ENCODE results near the gene VPS39. TPM values are rescaled to one million over a fixed set of nuclear protein-coding genes. Genes with fewer than 3 reads are reported as not detected.

Gene VPS39
- total RNA-seq, 4 donors from 2014 or later = 59.1 to 101 (median 73.1) TPM

DNA sequence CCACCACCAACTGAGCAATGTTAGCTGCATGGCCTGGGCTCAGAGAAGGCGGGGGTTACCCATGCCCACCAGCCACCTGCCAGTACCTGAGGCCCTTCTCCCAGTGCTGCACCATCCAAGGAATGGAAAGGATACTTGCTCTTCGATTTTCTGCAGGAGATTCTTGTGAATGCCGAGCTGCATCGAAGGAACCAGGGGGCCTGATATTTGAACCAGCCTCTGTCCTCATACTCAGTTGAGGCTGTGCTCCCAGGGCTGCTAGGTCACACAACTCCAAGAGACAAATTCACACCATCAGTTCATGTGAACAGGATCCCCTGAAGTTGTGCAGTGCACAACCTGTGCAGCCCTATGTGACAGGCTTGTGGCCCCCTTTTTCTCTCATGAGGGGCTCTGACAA lies 69.7 kb downstream of the VPS39 start:
- no peaks in the 10 kb centered on the region for H3K9me3 ChIP-seq
- intact Hi-C loops (cut with DNase I; ENCODE audit: low total_unique reads) = no loop called here
- H3K4me1 ChIP-seq = no peaks in the 10 kb centered on the region
- no peak for DNase-seq
- H3K36me3 ChIP-seq = no peaks in the 10 kb centered on the region
- TF ChIP-seq, protein P1, sequence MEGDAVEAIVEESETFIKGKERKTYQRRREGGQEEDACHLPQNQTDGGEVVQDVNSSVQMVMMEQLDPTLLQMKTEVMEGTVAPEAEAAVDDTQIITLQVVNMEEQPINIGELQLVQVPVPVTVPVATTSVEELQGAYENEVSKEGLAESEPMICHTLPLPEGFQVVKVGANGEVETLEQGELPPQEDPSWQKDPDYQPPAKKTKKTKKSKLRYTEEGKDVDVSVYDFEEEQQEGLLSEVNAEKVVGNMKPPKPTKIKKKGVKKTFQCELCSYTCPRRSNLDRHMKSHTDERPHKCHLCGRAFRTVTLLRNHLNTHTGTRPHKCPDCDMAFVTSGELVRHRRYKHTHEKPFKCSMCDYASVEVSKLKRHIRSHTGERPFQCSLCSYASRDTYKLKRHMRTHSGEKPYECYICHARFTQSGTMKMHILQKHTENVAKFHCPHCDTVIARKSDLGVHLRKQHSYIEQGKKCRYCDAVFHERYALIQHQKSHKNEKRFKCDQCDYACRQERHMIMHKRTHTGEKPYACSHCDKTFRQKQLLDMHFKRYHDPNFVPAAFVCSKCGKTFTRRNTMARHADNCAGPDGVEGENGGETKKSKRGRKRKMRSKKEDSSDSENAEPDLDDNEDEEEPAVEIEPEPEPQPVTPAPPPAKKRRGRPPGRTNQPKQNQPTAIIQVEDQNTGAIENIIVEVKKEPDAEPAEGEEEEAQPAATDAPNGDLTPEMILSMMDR (IDR thresholded peaks at IDR 0.05) = no peak
- no peak for TF ChIP-seq POLR2A (IDR thresholded peaks at IDR 0.05)
- H3K27me3 ChIP-seq = no peaks in the 10 kb centered on the region
- no peak overlapping the region for H3K27ac ChIP-seq
- H3K4me3 ChIP-seq = no peak overlapping the region

DNA sequence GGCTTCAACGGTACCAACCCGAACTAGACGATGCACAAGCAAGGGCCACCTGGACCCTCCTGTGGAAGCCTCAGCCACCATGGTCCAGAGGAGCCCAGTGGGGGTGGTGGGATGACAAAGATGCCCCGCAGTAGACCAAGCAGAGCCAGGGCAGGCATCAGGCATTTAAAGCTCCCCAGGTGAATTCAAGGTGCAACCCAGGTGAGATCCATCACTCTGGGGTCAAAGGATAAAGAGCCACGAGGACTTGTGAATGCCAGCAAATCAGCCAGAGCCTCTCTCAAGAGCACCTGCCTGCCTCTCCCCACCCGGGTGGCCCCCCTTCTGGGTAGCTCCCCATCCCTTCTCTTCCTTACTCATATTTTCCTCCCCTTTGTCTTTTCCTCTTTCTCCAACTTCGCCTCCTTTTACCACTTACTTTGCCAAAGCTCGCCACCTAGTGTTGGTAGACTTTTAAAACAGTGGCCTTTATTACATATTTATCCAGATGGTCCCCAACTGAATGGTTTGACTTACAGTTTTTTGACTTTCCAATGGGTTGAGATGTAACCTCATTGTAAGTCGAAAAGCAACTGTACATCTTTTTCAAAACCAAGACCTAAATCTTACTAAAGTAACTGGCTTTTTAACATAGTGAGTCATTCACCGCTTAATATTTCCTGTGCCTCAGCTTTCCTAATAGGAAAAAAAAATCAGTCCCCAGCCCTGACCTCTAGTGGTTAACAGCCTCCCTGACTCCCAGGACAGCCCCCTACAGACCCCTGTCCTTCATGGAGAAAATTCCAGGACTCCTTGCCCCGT lies 70.4 kb downstream of the VPS39 start:
- no peak overlapping the region for H3K27ac ChIP-seq
- TF ChIP-seq, protein P1 (IDR thresholded peaks at IDR 0.05) = peak; percentile 15 to 46 (median 34)
- TF ChIP-seq POLR2A (IDR thresholded peaks at IDR 0.05) = no peak
- intact Hi-C loops (cut with DNase I; ENCODE audit: low total_unique reads) = no loop called here
- H3K36me3 ChIP-seq = no peaks in the 10 kb centered on the region
- H3K4me3 ChIP-seq = no peak overlapping the region
- H3K27me3 ChIP-seq = no peaks in the 10 kb centered on the region
- H3K4me1 ChIP-seq = no peaks in the 10 kb centered on the region
- DNase-seq = no peak
- no peaks in the 10 kb centered on the region for H3K9me3 ChIP-seq

DNA sequence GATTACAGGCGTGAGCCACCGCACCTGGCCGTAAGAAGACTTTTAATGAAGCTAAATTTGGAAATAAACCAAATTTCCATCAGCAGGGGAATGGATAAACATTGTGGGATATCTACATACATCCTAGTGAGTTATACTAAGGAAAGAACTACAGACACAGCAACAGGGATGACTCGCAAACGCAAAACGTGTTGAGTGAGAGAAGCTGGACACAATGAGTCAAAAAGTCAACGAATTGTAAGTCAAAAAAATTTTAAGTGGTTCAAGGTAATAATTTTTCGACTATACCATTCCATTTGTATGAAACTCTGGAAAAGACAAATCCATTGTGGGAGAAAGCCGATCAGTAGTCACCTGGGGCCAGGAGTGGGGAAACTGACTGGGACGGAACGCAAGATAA lies 71.6 kb downstream of the VPS39 start:
- DNase-seq = no peak
- no peaks in the 10 kb centered on the region for H3K9me3 ChIP-seq
- no peaks in the 10 kb centered on the region for H3K4me1 ChIP-seq
- no peak for TF ChIP-seq POLR2A (IDR thresholded peaks at IDR 0.05)
- TF ChIP-seq, protein P1 (IDR thresholded peaks at IDR 0.05) = no peak
- H3K27ac ChIP-seq = no peak overlapping the region
- H3K36me3 ChIP-seq = no peaks in the 10 kb centered on the region
- H3K4me3 ChIP-seq = no peak overlapping the region
- no peaks in the 10 kb centered on the region for H3K27me3 ChIP-seq
- intact Hi-C loops (cut with DNase I; ENCODE audit: low total_unique reads) = no loop called here

DNA sequence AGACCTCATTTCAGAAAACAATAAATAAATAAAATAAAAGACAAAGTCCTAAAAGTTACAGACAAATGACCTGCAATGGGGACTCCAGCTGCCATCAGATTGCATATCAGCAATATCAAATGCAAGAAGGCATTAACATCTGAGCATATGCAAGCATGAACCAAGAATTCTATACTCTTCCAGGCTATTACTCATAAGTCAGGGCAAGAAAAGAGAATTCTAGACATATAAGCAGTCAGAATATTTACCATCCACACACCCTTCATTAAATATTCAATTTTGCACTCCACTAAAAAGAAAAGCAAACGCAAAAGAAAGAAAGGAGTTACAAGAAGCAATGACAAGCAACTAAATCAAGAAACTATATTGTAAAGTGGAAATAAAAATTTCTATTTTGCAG lies 72.8 kb downstream of the VPS39 start:
- Histone ChIP-seq H3K27ac (no peak overlapping the region), H3K27me3 (no peaks in the 10 kb centered on the region), H3K4me3 (no peak overlapping the region), H3K9me3 (no peaks in the 10 kb centered on the region), H3K36me3 (no peaks in the 10 kb centered on the region), H3K4me1 (no peaks in the 10 kb centered on the region)
- DNase-seq = no peak
- intact Hi-C loops (cut with DNase I; ENCODE audit: low total_unique reads) = no loop called here
- TF ChIP-seq, protein P1 (IDR thresholded peaks at IDR 0.05) = no peak
- TF ChIP-seq POLR2A (IDR thresholded peaks at IDR 0.05) = no peak

DNA sequence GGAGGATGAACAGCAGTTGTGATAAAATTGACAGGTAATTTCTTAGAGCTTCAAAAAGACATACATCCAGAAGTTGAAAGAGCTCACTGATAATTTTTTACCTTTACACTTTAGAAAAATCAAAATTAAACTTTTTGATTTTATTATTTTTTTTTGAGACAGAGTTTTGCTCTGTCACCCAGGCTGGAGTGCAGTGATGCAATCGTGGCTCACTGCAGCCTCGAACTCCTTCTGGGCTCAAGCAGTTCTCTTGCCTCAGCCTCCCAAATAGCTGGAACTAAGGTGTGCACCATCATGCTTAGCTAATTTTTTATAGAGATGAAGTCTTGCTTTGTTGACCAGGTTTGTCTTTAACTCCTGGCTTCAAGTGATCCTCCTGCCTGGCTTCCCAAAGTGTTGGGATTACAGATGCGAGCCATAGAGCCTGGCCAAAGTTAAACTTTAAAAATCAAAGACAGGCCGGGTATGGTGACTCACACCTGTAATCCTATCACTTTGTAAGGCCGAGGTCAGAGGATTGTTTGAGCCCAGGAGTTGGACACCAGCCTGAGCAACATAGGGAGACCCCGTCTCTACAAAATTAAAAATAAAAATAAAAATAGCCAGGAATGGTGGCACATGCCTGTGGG lies 73.4 kb downstream of the VPS39 start:
- H3K9me3 ChIP-seq = no peaks in the 10 kb centered on the region
- TF ChIP-seq POLR2A (IDR thresholded peaks at IDR 0.05) = no peak
- TF ChIP-seq, protein P1 (IDR thresholded peaks at IDR 0.05) = no peak
- intact Hi-C loops (cut with DNase I; ENCODE audit: low total_unique reads) = no loop called here
- H3K27ac ChIP-seq = no peak overlapping the region
- no peaks in the 10 kb centered on the region for H3K27me3 ChIP-seq
- no peaks in the 10 kb centered on the region for H3K4me1 ChIP-seq
- no peaks in the 10 kb centered on the region for H3K36me3 ChIP-seq
- no peak for DNase-seq
- H3K4me3 ChIP-seq = no peak overlapping the region

Measured in uterus (tissue), 4 donors.